ENCODE results near the gene CAMSAP3. TPM values are rescaled to one million over a fixed set of nuclear protein-coding genes. Genes with fewer than 3 reads are reported as not detected.
"Not testable (repeated sequence)": the region's sequence is repeated elsewhere in the genome, so short reads cannot be mapped to it uniquely, and the experiment has no call there.

The CAMSAP3 gene
- polyA plus RNA-seq, 12 donors, result 0.06 to 8.8 (median 0.33) TPM; not detected in 2

DNA sequence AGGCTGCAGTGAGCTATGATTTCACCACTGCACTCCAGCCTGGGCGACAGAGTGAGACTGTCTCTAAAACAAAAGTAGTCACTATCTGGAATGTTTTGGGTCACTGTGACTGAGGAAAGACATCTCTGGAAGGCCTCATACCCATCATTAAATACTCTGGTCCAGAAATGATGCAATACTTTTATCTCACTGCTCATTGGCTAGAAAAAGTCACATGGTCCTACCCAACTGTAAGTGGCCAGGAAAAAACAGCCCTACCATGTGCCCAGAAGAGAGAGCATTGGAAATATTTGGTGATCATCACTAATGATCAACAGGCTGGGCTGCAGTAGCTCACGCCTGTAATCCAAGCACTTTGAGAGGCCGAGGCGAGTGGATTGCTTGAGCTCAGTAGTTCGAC, 30.3 kb upstream of the CAMSAP3 start:
- no peak for DNase-seq

DNA sequence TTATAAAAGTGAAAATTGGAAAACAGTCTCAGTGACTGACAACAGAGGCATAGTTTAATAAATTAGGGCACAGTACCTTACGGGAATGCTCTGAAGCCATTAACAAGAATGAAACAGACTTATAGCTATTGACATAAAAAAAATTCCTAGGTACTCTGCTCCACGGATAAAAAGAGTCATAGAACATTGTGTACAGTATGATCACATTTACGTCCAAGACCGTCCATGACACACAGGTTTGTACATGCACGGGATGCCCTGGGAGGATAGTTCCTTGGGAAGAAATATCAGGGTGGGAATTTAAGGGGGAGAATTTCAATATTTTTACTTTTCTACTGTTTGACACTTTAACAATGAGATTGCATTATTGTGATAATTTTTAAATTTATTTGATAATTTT, 24.9 kb upstream of the CAMSAP3 start:
- no peak for DNase-seq

DNA sequence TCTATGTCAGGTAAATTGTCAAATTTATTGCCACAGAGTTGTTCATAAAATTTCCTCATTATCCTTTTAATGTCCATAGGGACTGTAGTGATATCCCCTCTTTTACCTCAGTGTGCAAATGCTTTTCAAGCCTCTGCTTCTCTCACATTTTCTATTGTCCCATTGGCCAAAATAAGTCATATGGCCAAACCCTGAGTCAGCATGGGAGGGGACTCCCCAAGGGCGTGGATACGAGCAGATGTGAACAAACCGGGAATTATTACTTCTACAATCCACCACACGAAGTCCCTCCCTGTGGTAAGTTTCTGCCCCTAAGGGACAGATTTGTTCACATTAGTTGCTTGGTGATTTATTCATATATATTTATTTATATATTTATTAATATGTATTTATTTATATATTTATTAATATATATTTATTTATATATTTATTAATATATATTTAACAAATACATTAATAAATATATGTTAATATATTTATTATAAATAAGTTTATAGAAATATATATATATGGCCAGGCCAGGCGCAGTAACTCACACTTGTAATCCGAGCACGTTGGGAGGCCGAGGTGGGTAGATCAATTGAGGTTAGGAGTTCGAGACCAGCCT, 20.1 kb upstream of the CAMSAP3 start:
- no peak for DNase-seq

DNA sequence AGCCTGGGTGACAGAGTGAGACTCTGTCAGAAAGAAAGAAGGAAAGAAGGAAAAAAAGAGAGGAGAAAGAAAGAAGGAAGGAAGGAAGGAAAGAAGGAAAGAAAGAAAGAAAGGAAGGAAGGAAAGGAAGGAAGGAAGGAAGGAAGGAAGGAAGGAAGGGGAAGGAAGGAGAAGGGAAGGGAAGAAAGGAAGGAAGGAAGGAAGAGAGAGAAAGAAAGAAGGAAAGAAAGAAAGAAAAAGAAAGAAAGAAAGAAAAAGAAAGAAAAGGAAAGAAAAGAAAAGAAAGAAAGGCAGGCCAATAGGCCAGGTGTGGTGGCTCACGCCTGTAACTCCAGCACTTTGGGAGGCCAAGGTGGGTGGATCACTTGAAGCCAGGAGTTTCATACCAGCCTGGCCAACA, 18.2 kb upstream of the CAMSAP3 start:
- DNase-seq, result not testable (repeated sequence)

DNA sequence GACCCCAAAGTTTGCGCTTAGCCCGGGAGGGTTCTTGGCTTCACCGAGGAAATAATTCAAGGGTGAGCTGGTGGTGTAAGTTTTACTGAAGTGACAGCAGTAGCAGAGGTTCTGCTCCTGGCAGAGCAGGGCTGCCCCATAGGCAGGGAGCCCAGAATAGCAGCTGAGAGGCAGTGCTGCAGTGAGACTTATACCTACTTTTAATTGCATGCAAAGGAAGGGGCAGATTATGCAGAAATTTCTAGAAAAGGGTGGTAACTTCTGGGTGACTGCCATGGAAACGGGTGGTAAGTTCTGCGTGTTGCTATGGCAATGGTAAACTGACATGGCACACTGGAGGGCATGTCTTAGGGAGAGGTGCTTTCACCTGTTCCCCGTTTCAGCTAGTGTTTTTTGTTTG, 17.5 kb upstream of the CAMSAP3 start:
- no peak for DNase-seq

DNA sequence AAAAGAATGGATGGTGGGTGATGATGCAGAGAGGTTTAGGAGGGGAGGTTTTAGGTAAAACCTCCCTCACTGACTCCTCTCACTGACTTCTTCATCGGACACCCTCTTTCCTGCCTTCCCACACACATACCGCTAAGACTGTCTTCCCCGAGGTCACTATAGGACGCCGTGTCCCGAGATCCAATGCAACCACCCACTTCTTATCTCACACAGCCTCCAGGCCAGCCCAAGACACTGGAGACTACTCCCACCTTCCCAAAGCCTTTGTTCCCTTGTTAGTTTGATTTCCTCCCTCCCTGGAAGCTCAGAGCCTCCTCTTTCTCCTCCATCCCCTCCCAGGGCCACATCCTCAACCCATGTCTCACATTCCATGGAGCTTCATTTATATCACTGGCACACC, 16.5 kb upstream of the CAMSAP3 start:
- no peak for DNase-seq

DNA sequence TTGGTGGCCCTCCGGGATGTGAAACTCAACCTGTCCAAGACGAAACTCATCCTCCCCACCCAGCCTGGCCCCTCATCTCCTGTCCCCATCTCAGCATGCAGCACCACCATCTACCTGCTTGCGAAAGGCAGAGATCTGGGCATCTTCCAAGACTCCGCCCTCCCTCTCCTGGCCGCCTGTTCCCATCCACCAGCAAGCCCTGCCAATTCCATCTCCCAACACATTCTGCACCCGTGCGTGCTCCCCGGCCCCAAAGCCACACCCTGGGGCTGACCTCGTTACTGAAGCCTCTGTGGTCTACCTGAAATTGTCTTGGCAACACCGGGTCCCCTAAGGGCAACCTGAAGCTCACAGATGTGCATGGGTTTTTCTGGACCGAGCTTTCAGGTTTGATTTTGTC, 13.2 kb upstream of the CAMSAP3 start:
- no peak for DNase-seq

DNA sequence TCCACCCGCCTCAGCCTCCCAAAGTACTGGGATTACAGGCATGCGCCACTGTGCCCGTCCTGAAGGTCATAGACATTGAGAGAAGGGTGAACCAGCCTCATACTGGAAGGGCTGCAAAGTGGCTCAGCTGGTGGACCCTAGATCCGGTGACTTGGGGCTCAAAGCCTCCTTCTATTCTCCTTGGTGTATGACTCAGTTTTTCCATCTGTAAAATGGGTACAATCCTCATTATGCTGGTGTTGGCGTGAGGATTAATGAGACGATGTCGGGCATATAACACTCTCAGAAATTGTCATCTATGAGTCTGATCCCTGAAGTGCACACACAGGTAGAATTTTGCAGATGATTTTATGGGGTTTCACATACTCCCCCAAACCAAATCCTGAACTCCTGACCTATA, 5.8 kb upstream of the CAMSAP3 start:
- no peak for DNase-seq

DNA sequence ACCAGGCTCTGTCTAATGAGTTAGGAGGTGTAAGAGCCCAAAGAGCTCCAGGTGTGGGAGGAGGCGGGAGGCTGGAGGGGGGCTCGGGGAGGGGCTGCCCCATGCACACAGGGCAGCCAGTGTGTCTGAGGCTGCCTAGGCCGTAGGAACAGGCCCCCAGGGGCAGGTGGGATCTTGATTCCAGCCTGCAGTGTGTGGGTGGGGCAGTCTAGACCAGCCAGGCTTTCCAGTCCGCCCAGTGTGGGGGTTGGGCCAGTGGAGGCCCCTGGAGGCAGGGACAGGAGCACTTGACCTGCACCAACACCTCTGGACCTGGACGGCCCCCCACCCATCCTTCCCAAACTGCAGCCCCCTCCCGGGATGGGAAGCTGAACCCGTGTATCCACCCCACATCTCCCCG, 5.4 kb upstream of the CAMSAP3 start:
- DNase-seq, result no peak

DNA sequence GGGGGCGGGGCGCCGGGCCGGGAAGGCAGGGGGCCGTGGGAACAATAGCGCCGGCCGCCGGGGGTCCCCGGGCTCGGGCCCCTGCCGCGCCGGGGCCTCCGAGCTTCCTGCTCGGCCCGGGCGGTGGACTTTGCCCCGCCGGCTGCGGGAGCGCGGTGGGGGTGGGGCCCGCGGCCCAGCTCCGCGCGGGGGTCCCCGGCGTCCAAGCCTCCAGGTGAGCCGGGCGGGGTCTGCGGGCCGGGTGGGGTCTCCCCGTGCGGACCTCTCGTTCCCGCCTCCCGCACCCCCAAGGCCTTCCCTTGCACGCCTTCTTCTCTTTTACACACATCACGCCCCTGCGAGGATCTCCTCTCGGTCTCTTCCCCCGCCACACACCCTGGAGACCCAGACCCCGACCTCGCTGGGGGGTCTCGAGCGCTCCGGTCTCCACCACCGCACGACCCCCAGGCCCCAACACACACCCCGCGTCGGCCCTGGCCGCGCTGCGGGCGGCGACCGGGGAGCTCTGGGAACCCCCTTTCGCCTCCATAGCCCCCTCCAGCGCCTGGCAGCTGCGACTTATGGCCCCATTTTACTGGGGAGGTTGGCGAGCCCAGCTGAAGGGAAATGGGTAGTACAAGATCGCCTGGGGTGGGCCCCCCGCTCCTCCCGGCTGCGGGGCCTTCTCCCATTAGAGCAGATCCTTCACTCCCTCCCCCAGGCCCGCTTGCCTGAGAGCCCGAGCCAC, 711 bp downstream of the CAMSAP3 start:
- DNase-seq, result no peak

DNA sequence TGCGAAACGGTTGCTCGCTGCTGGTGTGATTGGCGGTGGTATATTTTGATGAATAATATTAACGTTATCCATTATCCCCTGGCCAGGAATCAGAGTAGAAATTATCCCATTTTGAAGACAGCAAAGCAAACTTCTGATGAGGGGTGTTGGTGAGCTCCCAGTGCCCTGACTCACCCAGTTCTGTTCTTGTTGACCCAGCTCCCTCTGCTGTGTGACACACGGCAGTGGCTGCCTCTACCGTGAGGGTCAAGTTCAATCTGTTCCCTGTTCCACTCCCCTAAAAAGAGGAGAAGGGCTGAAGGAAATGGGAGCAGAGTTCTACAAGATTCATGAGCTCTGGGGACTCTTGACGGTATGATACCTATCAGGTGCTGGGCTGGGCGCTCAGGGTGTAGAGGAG, 2.0 kb downstream of the CAMSAP3 start:
- no peak for DNase-seq

DNA sequence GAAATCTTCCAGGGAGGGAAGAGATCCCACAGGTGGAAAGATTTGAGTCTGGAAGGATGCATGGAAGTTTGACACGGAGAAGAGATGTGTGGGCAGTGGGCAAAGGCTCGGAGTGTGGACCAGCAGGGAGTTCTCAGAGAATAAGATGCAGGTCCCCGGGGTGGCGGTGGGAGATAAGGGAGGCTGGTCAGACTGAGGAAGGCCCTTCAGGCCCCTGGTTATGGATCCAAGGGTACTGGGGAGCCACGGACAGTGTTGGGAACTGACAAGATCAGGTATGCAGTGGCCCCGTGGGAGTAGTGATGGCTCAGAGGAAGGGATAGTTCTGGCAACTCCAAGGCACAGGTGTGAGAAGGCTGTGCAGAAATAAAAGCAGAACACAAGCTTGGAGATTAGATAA, 2.5 kb downstream of the CAMSAP3 start:
- no peak for DNase-seq

DNA sequence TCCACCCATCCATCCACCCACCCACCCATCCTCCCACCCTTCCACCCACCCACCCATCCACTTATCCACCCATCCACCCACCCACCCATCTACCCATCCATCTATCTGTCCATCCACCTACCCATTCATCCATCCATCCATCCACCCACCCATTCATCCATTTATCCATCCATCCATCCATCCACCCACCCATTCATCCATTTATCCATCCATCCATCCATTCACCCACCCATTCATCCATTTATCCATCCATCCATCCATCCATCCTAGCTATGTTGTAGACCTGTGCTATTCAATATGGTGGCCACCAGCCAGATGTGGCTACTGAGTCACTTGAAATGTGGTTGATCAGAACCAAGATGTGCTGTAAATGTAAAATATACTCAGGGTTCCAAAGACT, 5.1 kb downstream of the CAMSAP3 start:
- DNase-seq, result no peak

DNA sequence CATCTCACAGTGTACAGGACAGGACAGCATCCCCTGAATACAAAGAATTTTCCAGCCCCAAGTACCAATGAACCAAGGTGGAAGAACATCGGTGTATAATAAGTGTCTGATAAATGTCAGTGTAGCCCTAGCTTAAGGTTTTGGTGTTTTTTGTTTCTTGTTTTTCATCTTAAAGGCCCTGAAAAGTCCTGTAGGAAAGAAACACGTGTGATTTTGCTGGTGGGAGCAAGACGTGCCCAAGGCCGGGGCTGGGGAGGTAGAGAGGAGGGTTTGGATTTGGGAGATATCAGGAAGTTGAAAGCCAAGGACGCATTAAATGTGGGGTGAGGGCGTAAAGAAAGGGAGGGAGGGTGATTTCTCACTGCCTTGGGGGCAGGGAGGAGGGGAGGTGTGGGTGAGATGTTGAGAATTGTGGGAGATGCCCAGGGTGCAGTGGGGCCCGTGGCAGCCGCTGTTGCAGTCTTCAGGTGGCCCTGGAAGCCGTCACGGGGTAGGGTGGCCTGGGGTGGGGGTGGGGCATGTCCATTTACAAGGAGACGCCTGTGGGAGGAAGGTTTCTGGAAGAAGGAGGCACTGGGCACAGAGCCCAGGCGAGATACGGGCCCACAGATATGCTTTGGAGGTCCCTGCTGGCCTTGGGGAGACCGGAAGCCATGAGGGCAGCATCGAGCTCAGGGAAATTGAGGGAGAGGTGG, 6.7 kb downstream of the CAMSAP3 start:
- DNase-seq, result no peak

DNA sequence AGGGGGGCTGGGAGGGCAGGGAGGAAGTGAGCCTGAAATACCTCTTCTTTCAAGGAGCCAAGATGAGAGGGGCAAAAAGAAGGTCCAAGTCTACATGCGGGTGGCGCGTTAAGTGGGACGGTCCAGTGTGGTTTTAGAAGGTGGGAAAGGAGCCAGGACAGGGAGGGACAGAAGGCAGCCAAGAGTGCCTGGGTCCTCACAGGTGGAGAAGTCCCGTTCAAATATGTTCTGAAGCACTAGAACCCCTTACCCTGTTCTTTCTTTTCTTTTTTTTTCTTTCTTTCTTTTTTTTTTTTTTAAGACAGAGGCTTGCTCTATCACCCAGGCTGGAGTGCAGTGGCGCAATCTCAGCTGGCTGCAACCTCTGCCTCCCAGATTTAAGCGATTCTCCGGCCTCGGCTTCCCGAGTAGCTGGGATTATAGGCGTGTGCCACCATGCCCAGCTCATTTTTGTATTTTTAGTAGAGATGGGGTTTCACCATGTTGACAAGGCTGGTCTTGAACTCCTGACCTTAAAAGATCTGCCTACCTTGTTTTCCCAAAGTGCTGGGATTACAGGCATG, 7.4 kb downstream of the CAMSAP3 start:
- no peak for DNase-seq

DNA sequence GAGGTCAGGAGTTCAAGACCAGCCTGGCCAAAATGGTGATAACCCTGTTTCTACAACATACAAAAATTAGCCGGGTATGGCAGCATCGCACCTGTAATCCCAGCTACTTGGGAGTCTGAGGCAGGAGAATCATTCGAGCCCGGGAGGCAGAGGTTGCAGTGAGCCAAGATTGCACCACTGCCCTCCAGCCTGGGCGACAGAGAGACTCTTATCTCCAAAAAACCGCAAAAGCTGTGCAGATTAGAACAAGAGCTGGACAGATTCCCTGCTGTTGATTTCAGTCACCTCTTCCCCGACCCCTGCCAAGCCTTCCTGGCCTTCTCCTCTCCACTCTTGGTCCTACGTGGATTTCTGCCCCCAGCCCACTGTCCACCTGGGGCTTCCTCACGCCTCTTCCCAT, 8.3 kb downstream of the CAMSAP3 start:
- no peak for DNase-seq

DNA sequence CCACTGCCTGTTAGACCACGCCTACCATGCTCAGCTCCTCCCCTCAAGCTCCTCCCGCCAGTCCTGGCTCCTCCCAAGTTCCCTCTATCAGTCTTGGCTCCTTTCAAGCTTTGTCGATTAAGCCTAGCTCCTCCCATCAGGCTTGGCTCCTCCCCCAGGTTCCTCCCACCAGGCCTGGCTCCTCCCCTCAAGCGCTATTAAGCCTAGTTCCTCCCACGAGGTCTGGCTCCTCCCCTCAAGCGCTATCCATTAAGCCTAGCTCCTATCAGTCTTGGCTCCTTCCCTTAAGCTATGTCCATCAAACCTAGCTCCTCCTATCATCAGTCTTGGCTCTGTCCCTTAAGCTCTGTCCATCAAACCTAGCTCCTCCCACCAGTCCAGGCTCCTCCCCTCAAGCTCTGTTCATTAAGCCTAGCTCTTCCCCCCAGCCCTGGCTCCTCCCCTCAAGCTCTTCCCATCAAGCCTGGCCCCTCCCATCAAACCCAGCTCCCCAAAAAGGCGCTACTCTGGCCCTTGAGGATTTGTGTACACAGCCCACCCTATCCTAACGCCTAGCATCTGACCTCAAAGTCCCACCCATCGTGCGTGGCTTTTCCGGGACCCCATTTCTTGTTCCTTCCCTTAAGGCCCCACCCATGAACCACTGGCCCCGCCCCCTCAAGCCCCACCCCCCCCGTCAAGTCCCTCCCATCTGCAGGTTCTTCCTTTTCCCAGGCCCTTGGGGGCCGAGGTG, 10.0 kb downstream of the CAMSAP3 start:
- DNase-seq, result no peak

DNA sequence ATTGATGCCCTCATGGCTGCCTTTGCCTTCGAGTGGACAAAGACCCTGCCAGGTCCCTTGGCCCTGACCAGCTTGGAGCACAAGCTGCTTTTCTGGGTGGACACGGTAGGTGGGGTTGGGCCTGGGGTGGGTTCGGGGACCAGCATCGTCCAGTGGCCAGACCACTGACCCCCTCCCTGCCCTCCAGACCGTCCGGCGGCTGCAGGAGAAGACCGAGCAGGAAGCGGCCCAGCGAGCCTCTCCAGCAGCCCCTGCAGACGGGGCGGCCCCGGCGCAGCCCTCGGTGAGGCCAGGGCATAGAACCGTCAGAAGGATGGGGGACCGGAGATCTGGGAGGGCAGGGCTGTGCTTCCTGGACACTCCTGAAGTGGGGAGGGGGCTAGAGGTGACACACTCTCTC, 10.6 kb downstream of the CAMSAP3 start:
- no peak for DNase-seq

DNA sequence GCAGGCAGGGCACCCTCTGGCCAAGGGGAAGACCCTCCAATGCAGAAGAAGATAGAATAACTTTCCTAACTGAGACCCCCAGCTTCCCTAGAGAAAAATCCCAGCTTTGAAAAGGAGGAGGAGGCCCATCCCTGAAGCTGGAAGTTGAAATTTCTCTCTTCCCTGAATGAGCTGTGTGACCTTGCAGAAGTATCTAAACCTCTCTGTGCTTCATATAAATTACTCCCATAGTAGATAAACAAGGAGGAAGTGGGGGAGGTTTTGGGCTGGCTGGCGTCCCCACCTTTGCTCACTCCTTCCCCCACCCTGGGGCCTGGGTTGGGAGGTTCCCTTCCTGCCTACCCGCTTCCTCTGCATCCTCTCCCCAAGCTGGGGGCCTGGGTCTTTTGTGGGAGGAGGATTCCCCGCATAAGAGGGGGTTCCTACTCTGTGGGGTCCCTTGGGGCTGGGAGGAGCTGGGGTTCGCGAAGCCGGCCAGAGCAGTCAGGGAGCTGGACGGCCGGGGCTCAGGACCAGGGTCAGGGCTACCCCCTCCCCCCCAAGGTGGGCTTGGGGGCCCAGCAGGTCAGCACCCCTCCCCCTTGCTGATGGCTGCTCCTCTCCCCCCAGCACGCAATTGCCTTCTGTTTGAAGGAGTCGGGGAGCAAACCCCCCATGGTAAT, 11.7 kb downstream of the CAMSAP3 start:
- DNase-seq, result no peak

DNA sequence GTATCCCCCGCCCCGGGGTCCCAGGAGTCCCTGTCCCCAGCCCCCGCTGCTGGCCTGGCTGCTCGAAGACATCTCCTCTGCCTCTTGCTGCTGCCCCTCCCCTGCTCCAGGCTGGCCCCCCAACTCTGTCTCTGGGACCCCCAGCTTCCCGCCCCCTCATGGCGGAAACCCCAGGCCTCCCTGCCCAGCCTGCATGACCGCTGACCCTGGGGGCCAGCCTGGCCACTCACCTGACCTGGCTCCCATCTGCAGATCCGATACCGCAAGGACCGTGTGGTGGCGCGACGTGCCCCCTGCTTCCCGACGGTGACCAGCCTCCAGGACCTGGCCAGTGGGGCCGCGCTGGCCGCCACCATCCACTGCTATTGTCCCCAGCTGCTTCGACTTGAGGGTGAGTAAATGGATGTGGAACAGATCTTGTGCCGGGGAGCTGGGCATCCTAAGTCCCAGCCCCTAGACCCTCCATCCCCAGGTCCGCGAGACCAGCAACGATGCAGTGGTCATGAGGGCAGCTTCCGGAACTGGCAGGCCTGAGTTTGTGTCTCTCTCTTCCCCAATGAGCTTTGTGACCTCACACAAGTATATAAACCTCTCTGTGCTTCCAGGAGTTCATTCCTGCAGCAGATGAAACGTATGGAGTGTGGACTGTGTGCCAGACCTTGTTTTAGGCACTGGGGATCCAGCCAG, 12.4 kb downstream of the CAMSAP3 start:
- no peak for DNase-seq

All from muscle of arm (tissue), 12 donors.